IPS DF 6.9 (cell line): ENCODE results near the gene GDPD3.
A peak's percentile ranks its signal among the peaks of the same experiment; 100 is the strongest.

ENCODE experiments used
- DNase-seq: peaks from one replicate; pipeline ENCODE4 v3.0.0-alpha.2; 2013; ENCODE audit warnings: low read depth, low spot score
- H3K27ac ChIP-seq: one replicate; pipeline ENCODE4 v1.5.1; 2013; ENCODE audit warnings: low read length, control low read depth
- H3K27me3 ChIP-seq: 2 replicates; pipeline ENCODE4 v1.6.1; 2013; ENCODE audit warnings: mild to moderate bottlenecking, low read length; ENCODE audit not compliant: control insufficient read depth, insufficient read depth
- H3K36me3 ChIP-seq: 2 replicates; pipeline ENCODE4 v1.6.1; 2013; ENCODE audit warnings: low read length; ENCODE audit not compliant: control insufficient read depth, insufficient read depth
- H3K4me1 ChIP-seq: 2 replicates; pipeline ENCODE4 v1.6.1; 2013; ENCODE audit warnings: low read length; ENCODE audit not compliant: control insufficient read depth, insufficient read depth
- H3K4me3 ChIP-seq: 2 replicates; pipeline ENCODE4 v1.5.1; 2013; ENCODE audit warnings: mild to moderate bottlenecking, low read length
- H3K9me3 ChIP-seq: 2 replicates; pipeline ENCODE4 v1.6.1; 2013; ENCODE audit warnings: low read length, inconsistent platforms; ENCODE audit not compliant: control insufficient read depth, insufficient read depth
- WGBS: extraction: QIAGEN DNeasy Blood & Tissue Kit; methylation state at CpG from one replicate; pipeline ENCODE4 v1.1.7; 2013; ENCODE audit warnings: mixed read lengths, missing lambda C conversion rate; ENCODE audit not compliant: insufficient read length, insufficient coverage; 5-methylcytosine and 5-hydroxymethylcytosine counted together

Gene GDPD3

DNA sequence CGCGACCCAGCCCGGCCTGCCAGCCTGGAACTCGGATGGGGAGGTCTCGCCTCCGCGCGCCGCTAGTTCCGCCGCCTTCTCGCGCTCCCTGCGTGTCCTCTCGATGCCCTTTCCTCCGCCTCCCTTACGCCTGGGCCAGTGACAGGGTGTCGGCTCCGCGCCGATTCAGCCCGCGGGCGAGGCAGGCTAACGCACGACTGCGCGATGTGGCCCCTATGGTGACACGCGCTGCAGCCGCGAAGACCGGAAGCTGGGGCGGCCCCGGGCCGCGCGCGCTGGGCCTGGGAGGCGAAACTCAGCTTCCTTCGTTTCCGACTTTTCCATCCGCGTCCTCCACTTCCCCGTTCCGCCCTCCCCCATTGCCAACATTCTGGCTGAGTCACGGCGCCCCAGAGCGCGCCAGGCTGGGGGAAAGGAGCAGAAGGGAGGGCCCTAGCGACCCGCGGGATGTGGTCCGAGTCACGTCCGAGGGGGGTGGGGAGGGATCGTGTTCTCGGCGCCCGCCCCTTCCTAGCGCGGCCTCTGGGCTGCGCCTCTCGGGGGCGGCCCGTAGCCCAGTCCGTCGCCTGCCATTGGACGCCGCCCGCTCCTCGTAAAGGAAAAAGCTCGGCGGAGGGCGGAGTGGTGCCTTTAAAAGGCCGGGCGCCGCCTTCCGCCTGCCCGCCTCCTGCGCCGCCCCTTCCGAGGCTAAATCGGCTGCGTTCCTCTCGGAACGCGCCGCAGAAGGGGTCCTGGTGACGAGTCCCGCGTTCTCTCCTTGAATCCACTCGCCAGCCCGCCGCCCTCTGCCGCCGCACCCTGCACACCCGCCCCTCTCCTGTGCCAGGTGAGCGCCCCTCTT is 48.0 kb downstream of the GDPD3 start, which contains the start of gene ALDOA:
Gene ALDOA (plus strand): TSS at position 659 of the 841 bp plus-strand sequence. CDS start 1,138 bp downstream, outside the sequence.
- H3K4me1 ChIP-seq, result peaks cover 6% of the 10 kb centered on the region
- no CpG with 5 or more reads among the region's 99 CpGs for WGBS
- H3K27me3 ChIP-seq, result no peaks in the 10 kb centered on the region
- no peak within 1 kb of the TSS for H3K27ac ChIP-seq
- H3K4me3 ChIP-seq, result peak within 1 kb of the TSS; percentile 92
- H3K36me3 ChIP-seq, result peaks cover 30% of the 10 kb centered on the region
- H3K9me3 ChIP-seq, result no peaks in the 10 kb centered on the region
- peak; percentile 73 for DNase-seq

DNA sequence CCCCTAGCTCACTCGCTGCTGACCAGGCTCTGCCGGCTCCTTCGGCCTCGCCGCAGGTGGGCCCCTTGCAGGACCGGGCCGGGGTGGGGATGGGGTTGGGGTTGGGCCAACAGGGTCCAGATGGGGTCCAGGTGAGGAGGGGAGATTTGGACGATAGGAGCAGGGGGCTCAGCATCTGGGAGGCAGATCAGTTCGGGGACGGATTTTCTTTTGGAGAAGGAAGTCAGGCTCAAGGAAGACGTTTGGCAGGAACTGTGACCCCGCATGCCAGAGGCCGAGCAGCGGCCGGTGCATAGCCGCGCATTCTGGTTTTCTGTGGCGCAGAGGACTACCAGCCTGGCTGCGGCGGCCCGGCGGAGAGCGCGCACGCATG is 48.6 kb downstream of the GDPD3 start:
- H3K4me3 ChIP-seq, result peak overlapping the region; percentile 92; the same call in 1 of the 2 replicates
- no peaks in the 10 kb centered on the region for H3K27me3 ChIP-seq
- WGBS, result no CpG with 5 or more reads among the region's 25 CpGs
- H3K36me3 ChIP-seq, result peaks cover 24% of the 10 kb centered on the region
- H3K27ac ChIP-seq, result no peak overlapping the region
- no peak for DNase-seq
- peaks cover 6% of the 10 kb centered on the region for H3K4me1 ChIP-seq
- H3K9me3 ChIP-seq, result no peaks in the 10 kb centered on the region

DNA sequence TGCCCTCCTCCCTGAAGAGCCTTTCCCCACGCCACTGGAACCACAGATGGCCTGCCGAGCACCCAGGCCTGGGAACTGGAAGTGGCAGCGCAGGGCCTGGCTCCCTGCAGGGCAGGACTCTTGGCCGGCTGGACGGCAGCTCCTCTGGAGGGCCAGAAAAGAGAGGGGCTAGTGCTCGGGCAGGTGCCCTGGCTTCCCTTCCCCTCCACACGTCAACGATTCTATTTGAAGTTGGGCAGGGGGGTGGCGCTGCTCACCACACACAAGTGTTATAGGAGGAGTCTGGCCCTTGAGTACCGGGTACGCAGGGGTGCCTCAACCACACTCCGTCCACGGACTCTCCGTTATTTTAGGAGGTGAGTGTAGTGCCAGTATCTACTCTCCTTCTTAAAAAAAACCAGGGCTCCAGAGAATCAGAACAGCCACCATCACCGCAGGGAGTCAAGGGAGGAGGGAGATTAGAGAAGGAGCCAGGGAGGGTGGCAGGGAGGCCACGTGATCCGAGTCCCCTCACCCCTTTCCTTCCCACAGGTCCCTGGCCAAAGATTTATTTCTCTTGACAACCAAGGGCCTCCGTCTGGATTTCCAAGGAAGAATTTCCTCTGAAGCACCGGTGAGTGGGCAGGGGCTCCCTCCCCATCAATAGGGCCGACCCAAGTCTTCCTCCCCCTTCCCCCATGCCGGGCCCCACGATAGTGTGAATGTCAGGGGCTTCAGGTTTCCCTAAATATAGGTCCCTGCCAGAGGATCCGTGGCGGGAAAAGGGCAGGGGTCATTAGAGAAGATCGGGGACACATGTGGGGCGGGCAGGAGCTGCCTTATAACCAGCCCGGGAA is 49.2 kb downstream of the GDPD3 start:
- DNase-seq, result no peak
- Histone ChIP-seq H3K4me3 (peak overlapping the region; percentile 92; the same call in 1 of the 2 replicates), H3K36me3 (peaks cover 18% of the 10 kb centered on the region), H3K9me3 (no peaks in the 10 kb centered on the region), H3K27ac (no peak overlapping the region), H3K4me1 (peaks cover 6% of the 10 kb centered on the region), H3K27me3 (no peaks in the 10 kb centered on the region)
- WGBS, result no CpG with 5 or more reads among the region's 27 CpGs

DNA sequence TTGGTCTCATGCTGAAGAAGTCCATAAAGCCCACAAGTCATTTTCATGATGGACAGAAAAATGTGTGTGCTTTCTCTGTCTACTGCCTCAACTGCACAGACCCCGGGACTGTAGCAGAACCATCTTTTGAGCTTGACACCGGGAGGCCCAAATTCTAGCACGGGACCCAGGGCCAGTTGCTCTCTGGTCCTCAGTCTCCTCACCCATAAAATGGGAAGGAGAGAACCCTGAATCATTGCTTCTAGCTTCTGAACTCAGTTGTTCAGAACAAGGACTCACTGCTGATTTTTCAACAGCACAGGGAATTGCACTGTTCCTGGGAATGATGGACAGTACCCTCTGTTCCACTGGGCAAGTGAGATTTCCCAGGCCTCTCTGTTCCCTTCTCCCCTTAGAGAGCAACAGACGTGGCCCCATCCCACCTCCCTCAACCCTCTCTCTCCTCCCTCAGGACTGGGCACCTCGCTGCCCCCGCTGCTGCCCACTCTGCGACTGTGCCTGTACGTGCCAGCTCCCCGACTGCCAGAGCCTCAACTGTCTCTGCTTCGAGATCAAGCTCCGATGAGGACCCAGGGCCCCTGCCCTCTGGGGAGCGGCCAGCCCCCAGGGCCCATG is 50.0 kb downstream of the GDPD3 start:
- Histone ChIP-seq H3K4me1 (peaks cover 6% of the 10 kb centered on the region), H3K27ac (no peak overlapping the region), H3K4me3 (peak overlapping the region; percentile 92; the same call in 1 of the 2 replicates), H3K9me3 (no peaks in the 10 kb centered on the region), H3K36me3 (peaks cover 11% of the 10 kb centered on the region), H3K27me3 (no peaks in the 10 kb centered on the region)
- no CpG with 5 or more reads among the region's 12 CpGs for WGBS
- DNase-seq, result no peak

DNA sequence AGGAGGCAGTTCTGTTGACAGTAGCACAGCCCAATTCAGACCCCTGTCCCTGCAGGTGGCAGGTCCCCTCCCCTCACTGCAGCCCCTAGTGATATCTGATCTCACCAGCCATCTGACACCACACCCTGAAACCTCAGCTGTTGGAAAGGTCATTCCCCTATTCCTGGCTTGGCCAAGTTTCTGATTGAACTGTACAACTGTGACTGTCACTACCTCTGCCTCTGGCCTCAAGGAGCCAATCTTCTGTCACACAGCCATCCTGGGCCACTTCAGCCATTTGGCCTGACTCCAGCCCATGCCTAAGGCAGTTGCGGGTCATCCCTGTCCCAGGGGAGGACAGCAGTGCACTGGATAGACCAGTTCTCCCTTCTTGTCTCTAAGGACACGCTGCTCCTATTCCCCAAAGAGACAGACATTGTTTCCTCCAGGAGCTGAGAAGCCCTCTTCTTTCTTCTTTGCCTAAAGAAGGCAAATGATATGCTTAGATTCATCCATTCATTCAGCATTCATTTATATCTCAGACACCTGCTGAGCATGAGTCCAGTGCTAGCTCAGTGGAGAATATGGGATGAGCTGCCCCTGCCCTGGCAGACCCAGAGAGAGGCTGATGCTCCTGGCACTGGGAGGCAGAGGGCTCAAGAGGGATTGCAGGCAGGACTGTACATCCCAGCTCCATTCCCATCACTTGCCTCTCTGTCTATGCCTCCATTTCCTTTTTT is 52.3 kb downstream of the GDPD3 start:
- Histone ChIP-seq H3K36me3 (no peaks in the 10 kb centered on the region), H3K4me3 (no peak overlapping the region), H3K4me1 (peaks cover 6% of the 10 kb centered on the region), H3K27ac (no peak overlapping the region), H3K27me3 (no peaks in the 10 kb centered on the region), H3K9me3 (no peaks in the 10 kb centered on the region)
- no peak for DNase-seq
- WGBS, result no CpG with 5 or more reads among the region's 2 CpGs

DNA sequence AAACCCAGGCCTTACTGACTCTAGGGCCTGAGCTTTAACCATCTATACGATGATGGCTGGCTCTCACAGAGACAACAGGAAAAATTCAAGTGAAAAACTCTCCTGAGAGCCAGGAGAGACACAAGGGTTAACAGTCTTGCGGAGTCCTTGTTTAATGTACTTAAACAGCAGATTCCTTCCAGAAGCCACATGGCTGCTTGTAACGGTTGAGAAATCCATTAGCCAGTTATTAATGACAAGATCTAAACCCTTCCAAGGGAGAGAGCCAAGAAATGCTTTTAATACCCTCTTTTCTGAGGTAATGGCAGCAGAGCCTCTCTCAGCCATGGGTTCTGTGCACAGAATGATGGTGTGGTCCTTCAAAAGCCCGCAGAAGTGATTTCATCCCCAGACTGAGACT is 53.0 kb downstream of the GDPD3 start:
- DNase-seq, result no peak
- Histone ChIP-seq H3K27me3 (no peaks in the 10 kb centered on the region), H3K36me3 (no peaks in the 10 kb centered on the region), H3K4me3 (no peak overlapping the region), H3K27ac (no peak overlapping the region), H3K9me3 (no peaks in the 10 kb centered on the region), H3K4me1 (peaks cover 6% of the 10 kb centered on the region)
- WGBS, result no CpG with 5 or more reads among the region's 4 CpGs

DNA sequence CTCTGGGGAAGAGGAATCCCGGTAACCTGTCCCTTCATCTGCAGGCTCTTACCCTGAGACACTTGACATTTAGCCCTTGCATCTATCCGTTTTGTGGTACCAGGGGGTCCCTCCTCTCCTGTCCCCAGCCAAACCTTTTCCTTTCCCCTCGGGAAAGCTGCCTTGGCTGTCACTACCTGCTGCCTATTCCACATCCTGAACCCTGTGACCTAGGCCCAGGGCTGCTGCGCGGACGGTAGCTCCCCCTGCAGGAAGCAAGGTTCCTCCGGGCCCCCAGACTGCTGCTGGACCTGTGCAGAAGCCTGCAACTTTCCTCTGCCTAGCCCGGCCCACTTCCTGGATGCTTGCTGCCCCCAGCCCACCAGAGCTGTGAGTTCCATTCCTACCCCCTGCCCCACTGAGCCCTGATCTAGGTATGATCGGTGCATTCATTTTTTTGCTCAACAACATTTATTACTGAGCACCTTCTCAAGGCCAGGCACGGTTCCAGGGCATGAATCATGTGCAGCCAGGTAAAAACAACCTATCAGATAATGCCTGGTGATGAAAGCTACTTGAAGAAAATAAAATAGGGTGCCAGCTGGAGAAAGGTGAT is 58.3 kb downstream of the GDPD3 start:
- H3K27ac ChIP-seq, result no peak overlapping the region
- no peaks in the 10 kb centered on the region for H3K4me1 ChIP-seq
- no peaks in the 10 kb centered on the region for H3K9me3 ChIP-seq
- DNase-seq, result no peak
- H3K27me3 ChIP-seq, result no peaks in the 10 kb centered on the region
- no peak overlapping the region for H3K4me3 ChIP-seq
- WGBS, result no CpG with 5 or more reads among the region's 10 CpGs
- no peaks in the 10 kb centered on the region for H3K36me3 ChIP-seq
